SJSA1 (cell line): ENCODE results near the gene TPK1. TPM values are rescaled to one million over a fixed set of nuclear protein-coding genes. Genes with fewer than 3 reads are reported as not detected.
"Not testable (repeated sequence)": the region's sequence is repeated elsewhere in the genome, so short reads cannot be mapped to it uniquely, and the experiment has no call there.

ENCODE experiments used
- DNase-seq, 2 experiments: peaks; one replicate each; pipeline ENCODE4 v3.0.0-alpha.2; 2015 to 2020; ENCODE audit warnings: low spot score in 2 of 2, low read depth in 1 of 2
- H3K27ac ChIP-seq: fragments of 250-450 bp; sonication (Bioruptor Pico); 2 replicates; pipeline ENCODE4 v1.5.1; 2020; ENCODE audit warnings: mild to moderate bottlenecking, moderate library complexity
- H3K27me3 ChIP-seq: fragments of 250-450 bp; sonication (Bioruptor Pico); replicated peaks from 2 replicates; pipeline ENCODE4 v1.5.1; 2020; ENCODE audit warnings: mild to moderate bottlenecking, moderate library complexity
- H3K36me3 ChIP-seq: fragments of 250-450 bp; sonication (Bioruptor Pico); 2 replicates; pipeline ENCODE4 v1.5.1; 2020; ENCODE audit warnings: mild to moderate bottlenecking
- H3K4me1 ChIP-seq: fragments of 250-450 bp; sonication (Bioruptor Pico); replicated peaks from 2 replicates; pipeline ENCODE4 v1.6.1; 2021; ENCODE audit warnings: mild to moderate bottlenecking
- H3K4me3 ChIP-seq: fragments of 250-450 bp; sonication (Bioruptor Pico); 2 replicates; pipeline ENCODE4 v1.5.1; 2020; ENCODE audit warnings: mild to moderate bottlenecking
- H3K9me3 ChIP-seq: fragments of 250-450 bp; sonication (Bioruptor Pico); replicated peaks from 2 replicates; pipeline ENCODE4 v1.5.1; 2020; ENCODE audit warnings: mild to moderate bottlenecking
- total RNA-seq: library from RNA; depleted of rRNA; stranded (reverse); fragments of >200 nt; shearing (Covaris generic); gene quantifications from 2 replicates; pipeline ENCODE4 v1.2.3, GENCODE V29; 2014

Gene TPK1
- total RNA-seq, 1 experiment from 2014 or later = 4.4 TPM

- H3K27me3 ChIP-seq = no peaks in the 10 kb centered on the region
- H3K9me3 ChIP-seq = no peaks in the 10 kb centered on the region
- no peak for DNase-seq
- H3K27ac ChIP-seq = no peak overlapping the region
- no peak overlapping the region for H3K4me3 ChIP-seq
- H3K4me1 ChIP-seq = no peaks in the 10 kb centered on the region
- no peaks in the 10 kb centered on the region for H3K36me3 ChIP-seq
Observed at GRCh38 chr7:144817001-144817400, 18.9 kb downstream of the TPK1 start.

- no peak overlapping the region for H3K4me3 ChIP-seq
- H3K9me3 ChIP-seq = no peaks in the 10 kb centered on the region
- H3K27me3 ChIP-seq = no peaks in the 10 kb centered on the region
- no peaks in the 10 kb centered on the region for H3K4me1 ChIP-seq
- H3K36me3 ChIP-seq = no peaks in the 10 kb centered on the region
- H3K27ac ChIP-seq = no peak overlapping the region
- no peak for DNase-seq
Observed at GRCh38 chr7:144814299-144814698, 21.6 kb downstream of the TPK1 start.

GRCh38 chr7:144812379-144813283 is 23.2 kb downstream of the TPK1 start:
- Histone ChIP-seq H3K36me3 (no peaks in the 10 kb centered on the region), H3K4me3 (no peak overlapping the region), H3K27me3 (no peaks in the 10 kb centered on the region)

GRCh38 chr7:144805627-144806239 is 30.1 kb downstream of the TPK1 start:
- no peak overlapping the region for H3K4me3 ChIP-seq
- no peaks in the 10 kb centered on the region for H3K36me3 ChIP-seq
- no peaks in the 10 kb centered on the region for H3K4me1 ChIP-seq
- DNase-seq = no peak
- no peak overlapping the region for H3K27ac ChIP-seq
- no peaks in the 10 kb centered on the region for H3K9me3 ChIP-seq
- H3K27me3 ChIP-seq = no peaks in the 10 kb centered on the region

More at GRCh38 chr7:144812379-144813283, 23.2 kb downstream of the TPK1 start:
- Histone ChIP-seq H3K27ac (no peak overlapping the region), H3K4me1 (no peaks in the 10 kb centered on the region), H3K9me3 (no peaks in the 10 kb centered on the region)
- no peak for DNase-seq

- not testable (repeated sequence) for H3K4me3 ChIP-seq, H3K9me3 ChIP-seq, H3K36me3 ChIP-seq, H3K4me1 ChIP-seq, DNase-seq, H3K27me3 ChIP-seq, H3K27ac ChIP-seq
Observed at GRCh38 chr7:144800678-144801436, 35.0 kb downstream of the TPK1 start.

GRCh38 chr7:144796919-144797318 is 38.9 kb downstream of the TPK1 start:
- DNase-seq = no peak
- H3K9me3 ChIP-seq = no peaks in the 10 kb centered on the region; the same call in 1 of the 2 replicates
- H3K36me3 ChIP-seq = no peaks in the 10 kb centered on the region
- no peak overlapping the region for H3K27ac ChIP-seq
- no peak overlapping the region for H3K4me3 ChIP-seq
- H3K27me3 ChIP-seq = no peaks in the 10 kb centered on the region
- no peaks in the 10 kb centered on the region for H3K4me1 ChIP-seq

- Histone ChIP-seq H3K9me3 (no peaks in the 10 kb centered on the region; the same call in 1 of the 2 replicates), H3K36me3 (no peaks in the 10 kb centered on the region), H3K4me3 (no peak overlapping the region), H3K27me3 (no peaks in the 10 kb centered on the region), H3K27ac (no peak overlapping the region), H3K4me1 (no peaks in the 10 kb centered on the region)
- DNase-seq = no peak
Observed at GRCh38 chr7:144792050-144792449, 43.8 kb downstream of the TPK1 start.

- Histone ChIP-seq H3K27ac (no peak overlapping the region), H3K36me3 (no peaks in the 10 kb centered on the region), H3K4me3 (no peak overlapping the region), H3K9me3 (no peaks in the 10 kb centered on the region; the same call in 1 of the 2 replicates), H3K4me1 (no peaks in the 10 kb centered on the region), H3K27me3 (no peaks in the 10 kb centered on the region)
- DNase-seq = no peak
Observed at GRCh38 chr7:144791488-144791887, 44.4 kb downstream of the TPK1 start.

- DNase-seq = no peak
- no peaks in the 10 kb centered on the region for H3K36me3 ChIP-seq
- no peaks in the 10 kb centered on the region for H3K4me1 ChIP-seq
- no peak overlapping the region for H3K4me3 ChIP-seq
- no peaks in the 10 kb centered on the region for H3K27me3 ChIP-seq
- no peak overlapping the region for H3K27ac ChIP-seq
- H3K9me3 ChIP-seq = no peaks in the 10 kb centered on the region
Observed at GRCh38 chr7:144787127-144787526, 48.7 kb downstream of the TPK1 start.

GRCh38 chr7:144786522-144786921 is 49.3 kb downstream of the TPK1 start:
- no peak for DNase-seq
- Histone ChIP-seq H3K36me3 (no peaks in the 10 kb centered on the region), H3K27me3 (no peaks in the 10 kb centered on the region), H3K4me3 (no peak overlapping the region), H3K4me1 (no peaks in the 10 kb centered on the region), H3K27ac (no peak overlapping the region), H3K9me3 (no peaks in the 10 kb centered on the region)

- no peaks in the 10 kb centered on the region for H3K36me3 ChIP-seq
- no peak overlapping the region for H3K27ac ChIP-seq
- no peaks in the 10 kb centered on the region for H3K27me3 ChIP-seq
Observed at GRCh38 chr7:144786079-144786478, 49.8 kb downstream of the TPK1 start.

GRCh38 chr7:144785521-144785920 is 50.3 kb downstream of the TPK1 start:
- Histone ChIP-seq H3K36me3 (no peaks in the 10 kb centered on the region), H3K9me3 (no peaks in the 10 kb centered on the region), H3K4me1 (no peaks in the 10 kb centered on the region), H3K27ac (no peak overlapping the region), H3K4me3 (no peak overlapping the region), H3K27me3 (no peaks in the 10 kb centered on the region)
- no peak for DNase-seq

More at GRCh38 chr7:144786079-144786478, 49.8 kb downstream of the TPK1 start:
- H3K9me3 ChIP-seq = no peaks in the 10 kb centered on the region
- H3K4me3 ChIP-seq = no peak overlapping the region
- H3K4me1 ChIP-seq = no peaks in the 10 kb centered on the region
- DNase-seq = no peak

- Histone ChIP-seq H3K36me3 (no peaks in the 10 kb centered on the region), H3K4me1 (no peaks in the 10 kb centered on the region), H3K9me3 (no peaks in the 10 kb centered on the region), H3K4me3 (no peak overlapping the region), H3K27ac (no peak overlapping the region), H3K27me3 (no peaks in the 10 kb centered on the region)
- DNase-seq = no peak
Observed at GRCh38 chr7:144784943-144785342, 50.9 kb downstream of the TPK1 start.

- H3K36me3 ChIP-seq = no peaks in the 10 kb centered on the region
- H3K27me3 ChIP-seq = no peaks in the 10 kb centered on the region
- H3K4me1 ChIP-seq = no peaks in the 10 kb centered on the region
- H3K4me3 ChIP-seq = no peak overlapping the region
- H3K27ac ChIP-seq = no peak overlapping the region
- H3K9me3 ChIP-seq = no peaks in the 10 kb centered on the region
- no peak for DNase-seq
Observed at GRCh38 chr7:144784441-144784840, 51.4 kb downstream of the TPK1 start.
